ENCODE results near the gene RAB33B. TPM values are rescaled to one million over a fixed set of nuclear protein-coding genes. Genes with fewer than 3 reads are reported as not detected.
"Not testable (repeated sequence)": the region's sequence is repeated elsewhere in the genome, so short reads cannot be mapped to it uniquely, and the experiment has no call there.

Gene RAB33B
- total RNA-seq, 6 experiments from 2014 or later: 10.9 to 15.1 (median 12.1) TPM

GRCh38 chr4:139465922-139466321 is 12.0 kb downstream of the RAB33B start:
- TF ChIP-seq POLR2A (IDR thresholded peaks at IDR 0.05) (no peak), CTCF (IDR thresholded peaks at IDR 0.05) (no peak)
- DNase-seq: no peak

GRCh38 chr4:139468756-139469155 is 14.8 kb downstream of the RAB33B start:
- Histone ChIP-seq H3K27ac (peak overlapping the region in 1 of 3 donors; percentile 78), H3K36me3 (peaks cover 0 to 13% (median 0%) of the 10 kb centered on the region in 4 donors), H3K4me1 (peaks cover 0 to 37% (median 11%) of the 10 kb centered on the region in 4 donors)
- DNase-seq; H3K9me3 ChIP-seq; intact Hi-C loops (cut with DNase I); ATAC-seq; H3K4me3 ChIP-seq; H3K27me3 ChIP-seq: not testable (repeated sequence)

More at GRCh38 chr4:139465922-139466321, 12.0 kb downstream of the RAB33B start:
- intact Hi-C loops (cut with DNase I): no loop called here
- no peak overlapping the region for H3K4me3 ChIP-seq
- ATAC-seq: peak in 1 of 4 donors; percentile 45
- H3K4me1 ChIP-seq: peaks cover 0 to 30% (median 11%) of the 10 kb centered on the region in 4 donors
- H3K36me3 ChIP-seq: no peaks in the 10 kb centered on the region
- no peaks in the 10 kb centered on the region for H3K27me3 ChIP-seq
- WGBS (ENCODE audit: insufficient coverage, low coverage, low lambda C conversion rate, missing lambda C conversion rate): 90% methylated on average over 4 of the region's 4 CpGs
- H3K27ac ChIP-seq: no peak overlapping the region
- H3K9me3 ChIP-seq: no peaks in the 10 kb centered on the region

- TF ChIP-seq POLR2A (IDR thresholded peaks at IDR 0.05): no peak
- peaks cover 0 to 13% (median 0%) of the 10 kb centered on the region in 4 donors for H3K36me3 ChIP-seq
- no peaks in the 10 kb centered on the region for H3K9me3 ChIP-seq
- WGBS (ENCODE audit: insufficient coverage, low coverage, low lambda C conversion rate, missing lambda C conversion rate): 79% methylated on average over 2 of the region's 2 CpGs
- peak overlapping the region in 1 of 3 donors; percentile 78 for H3K27ac ChIP-seq
- DNase-seq (no peak), ATAC-seq (no peak)
- H3K4me1 ChIP-seq: peaks cover 0 to 37% (median 11%) of the 10 kb centered on the region in 4 donors
- intact Hi-C loops (cut with DNase I): no loop called here
- H3K27me3 ChIP-seq: no peaks in the 10 kb centered on the region
- no peak overlapping the region for H3K4me3 ChIP-seq
Measured at GRCh38 chr4:139469216-139469615, 15.3 kb downstream of the RAB33B start.

GRCh38 chr4:139469869-139470268 is 15.9 kb downstream of the RAB33B start:
- intact Hi-C loops (cut with DNase I): no loop called here
- TF ChIP-seq POLR2A (IDR thresholded peaks at IDR 0.05) (no peak), CTCF (IDR thresholded peaks at IDR 0.05) (no peak)
- H3K9me3 ChIP-seq: no peaks in the 10 kb centered on the region
- no peaks in the 10 kb centered on the region for H3K27me3 ChIP-seq
- H3K4me3 ChIP-seq: no peak overlapping the region
- peaks cover 0 to 13% (median 0%) of the 10 kb centered on the region in 4 donors for H3K36me3 ChIP-seq
- H3K27ac ChIP-seq: peak overlapping the region; percentile 10 to 78 (median 73)
- ATAC-seq: peak; percentile 69 to 79 (median 76)
- no peak for DNase-seq
- WGBS (ENCODE audit: insufficient coverage, low coverage, low lambda C conversion rate, missing lambda C conversion rate): 50% methylated on average over 1 of the region's 1 CpG
- H3K4me1 ChIP-seq: peaks cover 0 to 37% (median 11%) of the 10 kb centered on the region in 4 donors

- Histone ChIP-seq H3K9me3 (no peaks in the 10 kb centered on the region), H3K27ac (peak overlapping the region; percentile 10 to 78 (median 73)), H3K4me3 (no peak overlapping the region), H3K27me3 (no peaks in the 10 kb centered on the region), H3K4me1 (peaks cover 0 to 37% (median 11%) of the 10 kb centered on the region in 4 donors), H3K36me3 (peaks cover 0 to 13% (median 0%) of the 10 kb centered on the region in 4 donors)
- TF ChIP-seq CTCF (IDR thresholded peaks at IDR 0.05): no peak
- TF ChIP-seq POLR2A (IDR thresholded peaks at IDR 0.05): no peak
- DNase-seq (no peak), ATAC-seq (peak; percentile 7 to 13 (median 9))
- intact Hi-C loops (cut with DNase I): no loop called here
Measured at GRCh38 chr4:139470295-139470694, 16.4 kb downstream of the RAB33B start.

Measured in right lobe of liver (tissue), 6 donors.